Measurements from ENCODE around the gene TENT5A.

DNA sequence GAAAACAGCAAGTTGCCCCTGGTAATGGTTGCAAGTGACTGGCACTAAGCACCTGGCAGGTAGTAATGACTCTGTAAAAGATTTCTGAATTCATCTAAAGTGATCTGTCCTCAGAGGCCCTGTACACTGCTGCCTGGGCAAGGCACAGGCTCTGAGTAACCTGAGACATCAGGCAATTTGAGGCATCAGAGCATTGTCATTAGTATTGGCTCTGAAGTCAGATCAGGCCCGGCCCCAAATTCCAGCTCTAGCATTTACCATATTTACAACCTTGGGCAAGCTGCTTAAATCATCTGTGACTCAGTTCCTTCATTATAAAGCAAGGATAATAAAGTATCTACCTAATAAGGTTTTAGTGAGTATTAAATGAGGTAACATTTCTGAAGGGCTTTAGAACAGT, 17.3 kb upstream of the TENT5A start:
- no peak for TF ChIP-seq CTCF (IDR thresholded peaks at IDR 0.05; ENCODE audit: low read length)
- TF ChIP-seq EZH2 (IDR thresholded peaks at IDR 0.05; ENCODE audit: borderline replicate concordance, low read length): no peak
